Lung (tissue), 12 donors: ENCODE data around the gene PLEKHA6. TPM values are rescaled to one million over a fixed set of nuclear protein-coding genes. Genes with fewer than 3 reads are reported as not detected.

Experiments used
- ATAC-seq: fragments of 200-7000 bp; cut with Tn5 transposase; one replicate; pipeline ENCODE4 v1.9.1; 2020; ENCODE audit warnings: moderate number of reproducible peaks; ENCODE audit not compliant: insufficient read depth, low FRiP score
- DNase-seq, 3 donors: peaks; one replicate each; pipeline ENCODE4 v3.0.0-alpha.2; 2013 to 2017
- H3K27ac ChIP-seq, 2 donors: one replicate each; pipeline ENCODE4 v1.5.1; 2013; ENCODE audit warnings: mild to moderate bottlenecking in 2 of 2, moderate library complexity in 2 of 2, control low read depth in 1 of 2, inconsistent platforms in 1 of 2, low read depth in 1 of 2, low read length in 1 of 2
- H3K27me3 ChIP-seq, 3 donors: one replicate each; pipeline ENCODE4 v1.5.1; 2013; ENCODE audit warnings: low read length in 2 of 3; ENCODE audit not compliant: control insufficient read depth in 3 of 3, insufficient read depth in 3 of 3
- H3K36me3 ChIP-seq, 4 donors: one replicate each; pipeline ENCODE4 v1.5.1; 2013; ENCODE audit warnings: low read length in 4 of 4, mild to moderate bottlenecking in 1 of 4, moderate library complexity in 1 of 4; ENCODE audit not compliant: control insufficient read depth in 4 of 4, insufficient read depth in 4 of 4
- H3K4me1 ChIP-seq, 5 donors: one replicate each; pipeline ENCODE4 v1.5.1; 2013; ENCODE audit warnings: low read length in 5 of 5, mild to moderate bottlenecking in 2 of 5, moderate library complexity in 1 of 5; ENCODE audit not compliant: control insufficient read depth in 5 of 5, insufficient read depth in 5 of 5
- H3K4me3 ChIP-seq: one replicate; pipeline ENCODE4 v1.5.1; 2013; ENCODE audit warnings: mild to moderate bottlenecking, control low read depth, moderate library complexity
- H3K9ac ChIP-seq, 2 donors: one replicate each; pipeline ENCODE4 v1.5.1; 2013; ENCODE audit warnings: low read length in 2 of 2, control low read depth in 1 of 2; ENCODE audit not compliant: insufficient read depth in 1 of 2
- H3K9me3 ChIP-seq, 4 donors: one replicate each; pipeline ENCODE4 v1.5.1; 2013; ENCODE audit warnings: low read length in 3 of 4, mild to moderate bottlenecking in 1 of 4, moderate library complexity in 1 of 4; ENCODE audit not compliant: control insufficient read depth in 4 of 4, insufficient read depth in 3 of 4
- CTCF ChIP-seq: IDR thresholded peaks from 2 replicates; pipeline ENCODE4 v1.5.1; 2012; ENCODE audit warnings: mild to moderate bottlenecking; ENCODE audit errors: control extremely low read depth, extremely low read depth
- WGBS, 2 donors: extraction: QIAGEN DNeasy Blood & Tissue Kit; methylation state at CpG; one replicate each; pipeline ENCODE4 v1.1.7; 2013; 5-methylcytosine and 5-hydroxymethylcytosine counted together
- polyA plus RNA-seq, 2 donors: library from polyadenylated mRNA; stranded (reverse); fragments of 200-250 nt; gene quantifications; one replicate each; pipeline ENCODE4 v1.2.1, GENCODE V29; 2013
- total RNA-seq, 2 donors: library from RNA; depleted of rRNA in 1 of 2; stranded (reverse); fragments of >200 nt in 1 of 2; gene quantifications; one replicate each; pipeline ENCODE4 v1.2.1, GENCODE V29; 2014 to 2021
- donor health status: control.
- donor health status: control.
- donor health status: Bipolar disorder and iron deficiency.
- donor health status: healthy.
- donor health status: DM: yes; HTN: yes; CAD: no.

Gene PLEKHA6
- total and polyA plus RNA-seq, 4 donors = 0.88 to 10.5 (median 3.3) TPM

- Histone ChIP-seq H3K27me3 (no peaks in the 10 kb centered on the region), H3K36me3 (no peaks in the 10 kb centered on the region), H3K4me1 (peaks cover 0 to 93% (median 39%) of the 10 kb centered on the region in 5 donors), H3K4me3 (no peak overlapping the region), H3K9me3 (no peaks in the 10 kb centered on the region), H3K9ac (no peak overlapping the region), H3K27ac (no peak overlapping the region)
- WGBS, 2 donors = 80 to 95% methylated on average over 3 of the region's 3 CpGs
- no peak for DNase-seq
- no peak for ATAC-seq
- TF ChIP-seq CTCF = no peak
Measured at GRCh38 chr1:204336421-204337035, 23.2 kb downstream of the PLEKHA6 start.

- H3K27ac ChIP-seq = no peak overlapping the region
- no peaks in the 10 kb centered on the region for H3K36me3 ChIP-seq
- H3K9me3 ChIP-seq = no peaks in the 10 kb centered on the region
- H3K9ac ChIP-seq = no peak overlapping the region
- H3K4me3 ChIP-seq = no peak overlapping the region
- no peak for TF ChIP-seq CTCF
- WGBS, 2 donors = 92 to 100% methylated on average over 1 of the region's 1 CpG
- ATAC-seq = no peak
- peaks cover 0 to 84% (median 39%) of the 10 kb centered on the region in 5 donors for H3K4me1 ChIP-seq
- H3K27me3 ChIP-seq = no peaks in the 10 kb centered on the region
- DNase-seq = no peak
Measured at GRCh38 chr1:204335533-204335932, 24.2 kb downstream of the PLEKHA6 start.

- DNase-seq (peak; percentile 89 to 94 (median 93)), ATAC-seq (no peak)
- no peaks in the 10 kb centered on the region for H3K9me3 ChIP-seq
- no peak overlapping the region for H3K4me3 ChIP-seq
- H3K4me1 ChIP-seq = peaks cover 0 to 80% (median 39%) of the 10 kb centered on the region in 5 donors
- no peak for TF ChIP-seq CTCF
- 92 to 96% methylated on average over 1 of the region's 1 CpG for WGBS, 2 donors
- no peaks in the 10 kb centered on the region for H3K27me3 ChIP-seq
- H3K9ac ChIP-seq = no peak overlapping the region
- no peaks in the 10 kb centered on the region for H3K36me3 ChIP-seq
- no peak overlapping the region for H3K27ac ChIP-seq
Measured at GRCh38 chr1:204335085-204335484, 24.6 kb downstream of the PLEKHA6 start.

- 95 to 97% methylated on average over 7 of the region's 7 CpGs for WGBS, 2 donors
Measured at GRCh38 chr1:204334455-204334854, 25.3 kb downstream of the PLEKHA6 start.

More at GRCh38 chr1:204334455-204334854, 25.3 kb downstream of the PLEKHA6 start:
- Histone ChIP-seq H3K27me3 (no peaks in the 10 kb centered on the region), H3K27ac (no peak overlapping the region), H3K36me3 (no peaks in the 10 kb centered on the region), H3K9me3 (no peaks in the 10 kb centered on the region), H3K4me3 (no peak overlapping the region), H3K9ac (no peak overlapping the region), H3K4me1 (peaks cover 0 to 73% (median 39%) of the 10 kb centered on the region in 5 donors)
- TF ChIP-seq CTCF = no peak
- ATAC-seq (no peak), DNase-seq (no peak)
